Inflammatory macrophage treated with lipopolysaccharide for 1 hour (primary cell): ENCODE results near the gene GPRIN1.
"Not testable (repeated sequence)": the region's sequence is repeated elsewhere in the genome, so short reads cannot be mapped to it uniquely, and the experiment has no call there.

Source experiments
- DNase-seq, 2 donors: peaks; one replicate each; pipeline ENCODE4 v3.0.0-alpha.2; 2020 to 2022

Gene GPRIN1

DNA sequence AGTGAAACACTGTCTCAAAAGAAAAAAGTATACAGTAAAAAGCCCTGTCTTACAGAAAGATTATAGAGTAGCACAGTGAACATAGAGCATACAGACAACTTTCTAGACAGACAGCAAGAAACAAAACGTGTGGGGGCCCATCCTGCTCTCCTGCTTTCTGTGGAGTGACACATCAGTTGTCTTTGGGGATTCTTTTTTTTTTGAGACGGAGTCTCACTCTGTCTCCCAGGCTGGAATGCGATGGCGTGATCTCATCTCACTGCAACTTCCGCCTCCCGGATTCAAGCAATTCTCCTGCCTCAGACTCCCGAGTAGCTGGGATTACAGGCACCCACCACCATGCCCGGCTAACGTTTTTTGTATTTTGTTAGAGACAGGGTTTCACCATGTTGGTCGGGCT is 46.0 kb downstream of the GPRIN1 start:
- DNase-seq: no peak

DNA sequence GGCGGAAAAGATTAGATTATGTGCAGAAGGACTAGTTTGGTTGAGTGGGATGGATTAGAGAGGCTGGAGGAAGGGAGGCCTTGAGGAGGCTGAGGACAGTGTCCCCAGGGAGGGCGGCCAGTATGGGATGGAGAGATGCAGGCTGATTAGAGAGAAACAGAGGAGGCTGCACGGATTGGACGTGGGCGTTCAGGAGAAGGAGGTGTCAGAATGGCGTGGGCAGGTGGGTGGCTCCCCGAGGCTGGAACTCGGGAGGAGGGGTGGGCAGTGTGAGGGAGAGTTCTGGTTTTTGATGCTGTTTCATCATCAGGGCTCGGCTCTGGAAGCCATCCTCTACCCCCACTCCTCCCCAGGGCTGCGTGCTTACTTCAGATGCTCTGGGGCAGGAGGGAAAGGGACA is 47.8 kb downstream of the GPRIN1 start:
- no peak for DNase-seq

DNA sequence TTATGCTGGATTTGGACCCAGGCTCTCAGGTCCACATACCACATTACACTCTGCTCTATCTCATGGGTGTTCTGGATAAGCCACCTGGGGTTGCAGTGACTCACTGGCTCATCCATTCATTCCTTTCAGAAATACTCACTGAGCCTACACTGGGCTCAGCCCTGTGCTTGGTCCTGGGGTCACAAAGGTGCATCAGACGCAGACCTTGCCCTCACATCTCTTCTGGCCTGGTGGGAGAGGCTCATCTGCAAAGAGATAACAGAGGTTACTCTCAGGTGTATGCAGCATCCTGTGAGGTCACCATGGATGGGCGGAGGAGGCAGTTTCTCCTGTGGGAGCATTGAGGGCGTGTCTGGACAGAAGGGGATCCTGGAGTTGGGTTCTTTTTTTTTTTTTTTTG is 48.7 kb downstream of the GPRIN1 start:
- no peak for DNase-seq

DNA sequence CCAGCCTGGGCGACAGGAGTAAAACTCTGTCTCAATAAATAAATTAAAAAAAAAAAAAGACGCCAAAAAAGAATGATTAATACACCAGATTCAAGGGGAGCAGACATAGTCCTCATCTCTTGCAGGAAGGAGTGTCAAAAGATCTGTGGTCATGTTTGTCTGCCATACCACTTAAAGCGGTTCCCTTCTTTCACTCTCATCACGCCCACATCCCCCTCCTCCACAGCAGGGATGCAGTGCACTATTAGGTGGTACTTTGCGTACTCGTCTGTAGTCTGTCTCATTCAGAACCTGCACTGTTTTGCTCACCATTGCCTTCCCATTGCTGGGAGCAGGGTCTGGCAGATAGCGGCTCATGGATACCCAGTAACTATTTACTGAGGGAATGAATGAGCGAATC is 49.6 kb downstream of the GPRIN1 start:
- no peak for DNase-seq

DNA sequence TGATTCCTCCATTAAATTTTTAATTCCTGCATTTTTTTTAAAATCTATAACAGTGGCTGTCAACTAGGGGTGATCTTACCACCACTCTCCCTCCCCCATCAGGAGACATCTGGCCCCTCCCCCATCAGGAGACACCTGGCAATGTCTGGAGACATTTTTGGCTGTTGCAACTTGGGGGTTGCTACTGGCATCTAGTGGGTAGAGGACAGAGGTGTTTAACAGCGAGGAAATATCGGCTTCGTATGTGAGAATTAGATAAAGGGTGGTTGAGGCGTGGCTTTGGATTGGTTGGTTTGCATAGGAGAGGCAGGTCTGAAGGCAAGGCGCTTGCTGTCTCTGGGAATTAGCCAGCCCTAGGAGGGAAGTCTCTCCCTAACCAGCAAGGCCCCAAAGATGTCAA is 50.3 kb downstream of the GPRIN1 start:
- DNase-seq: no peak

DNA sequence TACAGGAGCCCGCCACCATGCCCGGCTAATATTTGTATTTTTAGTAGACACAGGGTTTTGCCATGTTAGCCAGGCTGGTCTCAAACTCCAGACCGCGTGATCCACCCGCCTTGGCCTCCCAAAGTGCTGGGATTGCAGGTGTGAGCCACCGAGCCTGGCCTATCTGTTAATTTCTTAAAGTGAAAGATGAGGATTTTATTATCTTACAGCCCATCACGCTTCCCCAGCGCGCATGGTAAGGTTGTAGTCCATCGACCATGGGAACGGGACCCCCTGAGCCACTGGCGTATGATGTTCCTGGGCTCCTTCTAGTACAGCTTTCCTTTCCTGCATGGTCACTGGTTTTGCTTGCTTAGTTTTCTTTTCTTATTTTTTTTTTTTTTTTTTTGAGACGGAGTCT is 52.1 kb downstream of the GPRIN1 start:
- no peak for DNase-seq

DNA sequence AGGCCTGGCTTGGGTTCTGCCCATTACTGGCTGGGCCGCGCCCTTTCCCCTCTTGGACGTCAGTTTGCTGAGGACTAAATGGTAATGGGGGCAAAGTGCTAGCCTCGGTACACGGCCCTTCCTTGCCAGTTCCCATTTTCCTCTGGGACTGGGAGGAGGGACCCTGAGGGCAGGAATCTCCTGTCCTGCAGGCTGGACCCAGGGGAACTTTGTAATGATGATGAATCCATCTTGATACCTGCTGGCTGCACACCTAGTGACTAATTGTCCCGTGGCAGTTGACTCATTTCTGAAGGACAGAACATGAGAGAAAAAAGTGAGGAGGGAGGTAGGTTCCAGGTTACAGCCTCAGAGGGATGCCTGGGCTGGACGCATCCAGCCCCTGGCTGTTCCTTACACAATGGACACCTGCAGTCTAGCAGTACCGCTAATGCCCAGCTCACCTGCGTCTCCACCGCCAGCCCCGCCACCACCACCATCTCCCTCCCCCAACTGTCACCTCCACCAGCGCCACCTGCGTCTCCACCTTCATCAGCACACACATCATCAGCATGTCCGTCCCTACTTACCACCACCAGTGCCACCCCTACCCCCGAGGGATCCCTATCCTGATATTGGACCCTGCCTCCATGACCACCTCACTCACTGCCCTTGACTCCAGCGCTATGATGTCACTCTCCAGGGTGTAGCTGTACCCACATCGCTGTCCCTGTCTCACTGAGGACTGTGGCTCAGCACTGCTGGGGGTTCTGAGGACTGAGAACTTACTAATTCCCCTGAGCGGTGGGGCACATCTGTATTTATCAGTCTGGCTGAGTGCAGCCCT is 56.5 kb downstream of the GPRIN1 start:
- no peak for DNase-seq

DNA sequence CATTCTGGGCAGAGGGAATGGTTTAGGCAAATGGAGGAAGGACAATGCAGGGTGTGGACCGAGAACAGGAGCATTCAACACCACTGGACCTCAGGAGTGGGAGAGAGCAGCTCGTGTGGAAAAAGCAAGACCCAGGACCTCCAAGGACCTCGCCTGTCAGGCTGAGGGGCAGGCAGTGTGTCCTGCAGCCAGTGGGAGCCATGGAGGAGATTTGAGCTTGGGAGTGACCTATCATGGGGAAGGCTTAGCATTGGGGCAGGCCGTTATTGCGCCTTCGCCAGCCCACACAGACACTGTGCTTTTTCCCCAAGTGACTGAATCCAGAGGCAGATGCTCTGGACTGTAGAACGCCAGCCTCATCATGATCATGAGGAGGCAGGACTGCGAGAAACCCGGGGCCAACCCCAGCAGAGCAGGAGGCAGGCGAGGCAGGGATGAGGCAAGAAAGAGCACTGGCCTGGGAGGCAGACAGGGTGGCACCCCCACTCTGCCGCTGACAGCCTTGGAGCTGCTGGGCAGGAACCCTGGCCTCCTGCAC is 57.6 kb downstream of the GPRIN1 start:
- DNase-seq: peak; percentile 51 to 70

DNA sequence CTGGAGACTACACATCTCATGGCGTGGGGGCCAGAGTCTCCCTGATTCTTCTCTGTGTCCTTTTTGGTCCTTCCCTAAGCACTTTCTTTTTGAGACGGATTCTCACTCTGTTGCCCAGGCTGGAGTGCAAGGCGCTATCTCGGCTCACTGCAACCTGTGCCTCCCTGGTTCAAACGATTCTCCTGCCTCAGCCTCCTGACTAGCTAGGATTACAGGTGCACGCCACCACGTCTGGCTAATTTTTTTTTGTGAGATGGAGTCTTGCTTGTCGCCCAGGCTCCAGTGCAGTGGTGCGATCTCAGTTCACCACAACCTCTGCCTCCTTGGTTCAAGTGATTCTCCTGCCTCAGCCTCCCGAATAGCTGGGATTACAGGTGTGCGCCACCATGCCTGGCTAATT is 59.0 kb downstream of the GPRIN1 start:
- not testable (repeated sequence) for DNase-seq

DNA sequence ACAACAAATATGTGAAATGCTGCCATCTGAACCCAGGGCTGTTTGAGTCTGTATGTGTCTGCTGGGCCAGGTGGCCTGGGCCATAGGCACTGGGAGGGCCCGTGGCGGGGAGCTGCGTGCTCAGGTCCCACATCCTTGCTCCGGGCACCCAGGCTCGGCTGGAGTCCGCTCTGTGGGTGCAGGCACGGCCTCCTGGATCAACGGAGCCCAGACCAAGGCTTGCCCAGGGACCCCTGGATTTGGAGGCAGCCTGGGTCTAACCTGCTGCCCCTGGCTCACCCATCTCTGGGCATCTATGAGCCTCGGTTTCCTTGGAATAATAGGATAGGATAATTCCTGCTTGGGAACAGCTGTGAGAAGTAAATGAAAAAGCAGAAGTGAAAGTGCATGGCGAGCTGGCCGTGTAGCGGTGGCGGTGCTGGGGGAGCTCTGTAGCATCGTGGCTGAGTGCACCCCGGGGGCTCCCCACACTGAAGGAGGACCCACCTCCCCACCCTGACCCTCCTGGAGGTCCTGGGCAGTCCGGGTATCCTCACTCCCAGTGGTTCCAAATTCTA is 59.6 kb downstream of the GPRIN1 start:
- peak in 1 of 2 donors; percentile 44 for DNase-seq

DNA sequence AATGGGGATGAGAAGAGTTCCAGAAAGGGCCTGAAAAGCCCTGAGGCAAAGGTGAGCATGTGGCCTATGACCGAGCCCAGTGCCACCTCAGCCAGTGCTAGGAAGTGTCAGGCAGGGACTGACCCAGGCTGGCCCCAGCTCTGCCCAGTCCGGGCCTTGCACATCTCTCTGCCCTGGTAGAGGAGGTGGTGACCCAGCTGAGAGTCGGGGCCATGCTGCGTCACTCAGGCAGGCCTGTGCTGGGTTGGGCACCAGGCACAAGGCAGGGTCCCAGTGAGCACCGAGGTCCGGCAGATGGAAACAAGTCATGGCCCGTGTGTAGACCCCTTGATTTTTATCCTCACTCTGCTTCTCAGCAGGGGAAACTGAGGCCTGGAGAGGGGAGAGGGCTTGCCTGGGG is 60.1 kb downstream of the GPRIN1 start:
- DNase-seq: no peak

DNA sequence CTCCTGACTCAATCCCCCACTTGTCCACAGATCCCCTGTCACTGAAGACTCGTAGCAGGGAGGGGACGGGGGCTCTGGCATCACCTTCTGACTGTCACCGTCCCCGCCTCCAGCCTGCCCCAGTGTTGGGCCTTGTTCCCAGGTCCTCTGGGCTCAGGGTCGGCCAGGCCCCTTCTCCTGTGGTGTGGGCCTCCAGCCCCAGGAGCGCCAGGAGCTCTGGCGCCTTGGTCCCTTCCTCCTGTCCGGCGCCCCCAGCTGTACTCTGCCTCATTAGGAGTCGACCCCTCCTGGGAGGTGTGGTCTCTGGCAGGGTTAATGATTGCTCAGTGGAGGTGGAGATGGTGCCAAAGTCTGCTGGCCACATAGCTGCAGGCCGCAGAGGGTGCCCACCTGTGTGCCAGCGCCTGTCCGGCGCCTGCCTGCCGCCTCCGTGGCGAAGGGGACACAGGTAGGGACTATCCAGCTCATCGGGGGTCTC is 61.0 kb downstream of the GPRIN1 start, which contains the start of gene CDHR2:
TSS of gene CDHR2 (plus strand) at position 376 of the 478 bp plus-strand sequence. CDS start 16,011 bp downstream, outside the sequence.
- DNase-seq: no peak

DNA sequence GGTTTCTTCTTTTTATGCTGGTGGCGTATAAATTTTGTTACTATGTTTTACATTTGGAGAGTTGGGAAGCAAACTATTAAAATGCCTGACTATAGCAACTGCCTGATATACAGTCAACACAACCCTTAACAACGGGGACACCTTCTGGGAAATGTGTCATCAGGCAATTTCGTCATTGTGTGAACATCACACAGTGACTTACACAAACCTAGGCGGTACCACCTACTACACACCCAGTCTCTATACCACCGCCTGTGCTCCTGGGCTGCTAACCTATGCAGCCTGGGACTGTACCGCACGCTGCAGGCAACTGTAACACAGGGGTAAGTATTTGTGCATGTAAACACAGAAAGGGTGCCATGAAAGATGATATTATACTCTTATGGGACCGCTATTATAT is 62.2 kb downstream of the GPRIN1 start:
- peak; percentile 46 to 59 for DNase-seq
